Central memory CD4-positive, alpha-beta T cell (primary cell): ENCODE results near the gene PHKA2.

Experiments
- DNase-seq: peaks from one replicate; pipeline ENCODE4 v3.0.0; 2022

The PHKA2 gene

GRCh38 chrX:18887825-18888212 is 96.1 kb downstream of the PHKA2 start:
- DNase-seq = no peak

GRCh38 chrX:18887177-18887824 is 96.6 kb downstream of the PHKA2 start:
- DNase-seq = no peak

GRCh38 chrX:18886344-18887161 is 97.4 kb downstream of the PHKA2 start:
- DNase-seq = peak; percentile 27

- no peak for DNase-seq
Measured at GRCh38 chrX:18886005-18886343, 97.9 kb downstream of the PHKA2 start.

- no peak for DNase-seq
Measured at GRCh38 chrX:18885328-18886004, 98.4 kb downstream of the PHKA2 start.

- no peak for DNase-seq
Measured at GRCh38 chrX:18884916-18885315, 99.0 kb downstream of the PHKA2 start.

GRCh38 chrX:18883961-18884765 is 99.8 kb downstream of the PHKA2 start:
- no peak for DNase-seq

GRCh38 chrX:18883234-18883960 is 100.5 kb downstream of the PHKA2 start:
- no peak for DNase-seq

- DNase-seq = no peak
Measured at GRCh38 chrX:18879144-18879543, 104.8 kb downstream of the PHKA2 start.

- DNase-seq = no peak
Measured at GRCh38 chrX:18877469-18877868, 106.4 kb downstream of the PHKA2 start.

- no peak for DNase-seq
Measured at GRCh38 chrX:18875256-18875878, 108.5 kb downstream of the PHKA2 start.

- DNase-seq = no peak
Measured at GRCh38 chrX:18874560-18875255, 109.2 kb downstream of the PHKA2 start.

- DNase-seq = no peak
Measured at GRCh38 chrX:18873836-18874235, 110.1 kb downstream of the PHKA2 start.

GRCh38 chrX:18873189-18873791 is 110.6 kb downstream of the PHKA2 start:
- DNase-seq = no peak

- DNase-seq = no peak
Measured at GRCh38 chrX:18872621-18873020, 111.3 kb downstream of the PHKA2 start.

GRCh38 chrX:18871970-18872369 is 111.9 kb downstream of the PHKA2 start:
- no peak for DNase-seq

- DNase-seq = no peak
Measured at GRCh38 chrX:18871161-18871890, 112.6 kb downstream of the PHKA2 start.

GRCh38 chrX:18864390-18864920 is 119.5 kb downstream of the PHKA2 start:
- no peak for DNase-seq

- no peak for DNase-seq
Measured at GRCh38 chrX:18861511-18861910, 122.4 kb downstream of the PHKA2 start.

- DNase-seq = no peak
Measured at GRCh38 chrX:18856645-18856997, 127.3 kb downstream of the PHKA2 start.
